Endothelial cell of umbilical vein (primary cell): Measurements from ENCODE around the gene TXK. TPM values are rescaled to one million over a fixed set of nuclear protein-coding genes. Genes with fewer than 3 reads are reported as not detected.

Experiments
- BruUV-seq: library from RNA; stranded (reverse); fragments of 400-500 nt; replicated peaks from 2 replicates; lab custom pipeline; 2021; lab: Mats Ljungman, UMichigan
- CTCF ChIA-PET: fragments of 300-600, 350-600 bp; sonication (Branson Sonifier 250); formaldehyde crosslinking; loops from one replicate; lab custom pipeline; 2021; ENCODE audit warnings: antibody characterized with exemption, inconsistent platforms; lab: Charles Lee
- POLR2A ChIA-PET: fragments of 300-600, 350-600 bp; sonication (Branson Sonifier 250); formaldehyde crosslinking; loops from one replicate; lab custom pipeline; 2021; ENCODE audit warnings: antibody characterized with exemption, inconsistent platforms; lab: Charles Lee
- DNase-seq: peaks from one replicate; pipeline ENCODE4 v3.0.0-alpha.2; 2011; ENCODE audit warnings: low read depth, low spot score
- FAIRE-seq: peaks from 2 replicates; lab custom pipeline; 2011; peaks lifted over from hg19 to GRCh38; lab: Jason Lieb, UNC
- H2AFZ ChIP-seq: 2 replicates; pipeline ENCODE4 v1.6.0; 2012; ENCODE audit warnings: low read depth, low read length, control low read depth, inconsistent platforms
- H3K27ac ChIP-seq: 2 replicates; pipeline ENCODE4 v1.5.1; 2011; ENCODE audit warnings: low read depth, mild to moderate bottlenecking, control low read depth, low read length, moderate library complexity; ENCODE audit not compliant: insufficient read depth
- H3K27me3 ChIP-seq, 2 experiments: 2 replicates each; pipeline versions ENCODE4 v1.6.0 to v1.6.1; 2011; ENCODE audit warnings: low read length in 2 of 2, mixed read lengths in 1 of 2; ENCODE audit not compliant: control insufficient read depth in 2 of 2, insufficient read depth in 2 of 2
- H3K36me3 ChIP-seq, 2 experiments: 2 replicates in 1 of 2; 3 replicates in 1 of 2; pipeline ENCODE4 v1.5.1; 2011; ENCODE audit warnings: low read length in 2 of 2, mild to moderate bottlenecking in 1 of 2, moderate library complexity in 1 of 2; ENCODE audit not compliant: control insufficient read depth in 2 of 2, insufficient read depth in 2 of 2; ENCODE audit errors: extremely low read depth in 1 of 2
- H3K4me1 ChIP-seq: 3 replicates; pipeline ENCODE4 v1.5.1; 2011; ENCODE audit warnings: mild to moderate bottlenecking, low read length; ENCODE audit not compliant: control insufficient read depth, insufficient read depth; ENCODE audit errors: extremely low read depth
- H3K4me2 ChIP-seq: 2 replicates; pipeline ENCODE4 v1.6.1; 2011; ENCODE audit warnings: low read length, control low read depth, mixed read lengths; ENCODE audit not compliant: insufficient read depth
- H3K4me3 ChIP-seq, 3 experiments: fragments of 200-600 bp in 1 of 3; sonication (generic), shearing (Covaris generic) in 1 of 3; replicated peaks in 1 of 3; 2 replicates each; pipeline ENCODE4 v1.5.1; 2011 to 2016; ENCODE audit warnings: control low read depth in 3 of 3, low read length in 3 of 3, mild to moderate bottlenecking in 2 of 3, inconsistent platforms in 1 of 3, low read depth in 1 of 3, moderate library complexity in 1 of 3; ENCODE audit not compliant: insufficient read depth in 1 of 3
- H3K79me2 ChIP-seq: 2 replicates; pipeline ENCODE4 v1.6.0; 2012; ENCODE audit warnings: low read length, inconsistent platforms; ENCODE audit not compliant: control insufficient read depth, insufficient read depth
- H3K9ac ChIP-seq: replicated peaks from 2 replicates; pipeline ENCODE3; 2011; ENCODE audit warnings: low read length, control low read depth; ENCODE audit not compliant: insufficient read depth; ENCODE audit errors: extremely low read depth
- H3K9me1 ChIP-seq: replicated peaks from 3 replicates; pipeline ENCODE4 v1.6.0; 2011; ENCODE audit warnings: mild to moderate bottlenecking, low read length; ENCODE audit not compliant: control insufficient read depth, insufficient read depth; ENCODE audit errors: extremely low read depth
- H3K9me3 ChIP-seq: replicated peaks from 2 replicates; pipeline ENCODE4 v1.5.1; 2012; ENCODE audit warnings: low read length, inconsistent platforms; ENCODE audit not compliant: control insufficient read depth, insufficient read depth
- H4K20me1 ChIP-seq: replicated peaks from 2 replicates; pipeline ENCODE3; 2011; ENCODE audit warnings: mild to moderate bottlenecking, low read length; ENCODE audit not compliant: control insufficient read depth, insufficient read depth; ENCODE audit errors: extremely low read depth
- EZH2 ChIP-seq: IDR thresholded peaks from 2 replicates; pipeline ENCODE4 v1.6.1; 2012; ENCODE audit warnings: borderline replicate concordance, low read depth, mild to moderate bottlenecking, moderate library complexity, low read length, inconsistent platforms; ENCODE audit not compliant: severe bottlenecking
- FOS ChIP-seq: IDR thresholded peaks from 2 replicates; pipeline ENCODE4 v1.6.1; 2011; ENCODE audit warnings: mild to moderate bottlenecking, low read length, moderate library complexity, borderline replicate concordance; ENCODE audit not compliant: insufficient read depth
- GATA2 ChIP-seq: IDR thresholded peaks from 2 replicates; pipeline ENCODE4 v1.7.0; 2011; ENCODE audit warnings: low read depth, mild to moderate bottlenecking, moderate library complexity, mixed read lengths, low read length; ENCODE audit not compliant: insufficient read length, insufficient read depth
- JUN ChIP-seq: IDR thresholded peaks from 2 replicates; pipeline ENCODE4 v1.6.1; 2011; ENCODE audit warnings: borderline replicate concordance, low read depth; ENCODE audit not compliant: insufficient read length, insufficient read depth
- MAX ChIP-seq: IDR thresholded peaks from 2 replicates; pipeline ENCODE4 v1.6.1; 2011; ENCODE audit not compliant: insufficient read depth, insufficient read length
- MYC ChIP-seq: IDR thresholded peaks from one replicate; pipeline ENCODE4 v1.6.1; 2011; ENCODE audit warnings: mild to moderate bottlenecking, low read depth, low read length
- POLR2A ChIP-seq: IDR thresholded peaks from 2 replicates; pipeline ENCODE4 v1.6.1; 2012; ENCODE audit warnings: low read depth, mild to moderate bottlenecking, control low read depth, low read length
- POLR2AphosphoS5 ChIP-seq: IDR thresholded peaks from 2 replicates; pipeline ENCODE4 v1.6.1; 2012; ENCODE audit warnings: low read depth, mild to moderate bottlenecking, control low read depth, low read length, moderate library complexity; ENCODE audit not compliant: insufficient read depth
- dilution Hi-C: fragments of 300-500 bp; cut with MboI; formaldehyde crosslinking; loops from one replicate; pipeline ENCODE4 v1.15.0; 2019; ENCODE audit warnings: low sequenced_read_pairs; ENCODE audit not compliant: extremely low pct_ligation_motif_present
- intact Hi-C: fragments of 100-400 bp; cut with micrococcal nuclease; formaldehyde crosslinking; loops from one replicate; pipeline ENCODE4 v1.10.0; 2022
- polyA plus RNA-seq, 4 experiments: library from polyadenylated mRNA; depleted of rRNA in 3 of 4; stranded (reverse) in 3 of 4; unstranded in 1 of 4; fragments of >200 nt; gene quantifications; 2 replicates each; pipeline versions ENCODE4 v1.2.1 to v1.2.3, GENCODE V29; 2011 to 2012; ENCODE audit warnings: missing spikeins in 1 of 4
- total RNA-seq: library from RNA; stranded (reverse); gene quantifications from 2 replicates; pipeline ENCODE4 v1.2.3, GENCODE V29; 2021
- TF ChIP-seq, protein P1 (sequence below), 2 donors: IDR thresholded peaks; 1 replicate in 1 of 2; 2 replicates in 1 of 2; pipeline ENCODE4 v1.5.1; 2011; ENCODE audit warnings: low read length in 2 of 2, mild to moderate bottlenecking in 2 of 2, moderate library complexity in 2 of 2, control low read depth in 1 of 2, inconsistent platforms in 1 of 2, low read depth in 1 of 2; ENCODE audit not compliant: insufficient read depth in 1 of 2; ENCODE audit errors: extremely low read depth in 1 of 2

The TXK gene
- total and polyA plus RNA-seq, 2 donors (not counting 3 experiments of a cell fraction or from before 2014, with no cell fraction given), result 0.26 to 0.97 TPM

DNA sequence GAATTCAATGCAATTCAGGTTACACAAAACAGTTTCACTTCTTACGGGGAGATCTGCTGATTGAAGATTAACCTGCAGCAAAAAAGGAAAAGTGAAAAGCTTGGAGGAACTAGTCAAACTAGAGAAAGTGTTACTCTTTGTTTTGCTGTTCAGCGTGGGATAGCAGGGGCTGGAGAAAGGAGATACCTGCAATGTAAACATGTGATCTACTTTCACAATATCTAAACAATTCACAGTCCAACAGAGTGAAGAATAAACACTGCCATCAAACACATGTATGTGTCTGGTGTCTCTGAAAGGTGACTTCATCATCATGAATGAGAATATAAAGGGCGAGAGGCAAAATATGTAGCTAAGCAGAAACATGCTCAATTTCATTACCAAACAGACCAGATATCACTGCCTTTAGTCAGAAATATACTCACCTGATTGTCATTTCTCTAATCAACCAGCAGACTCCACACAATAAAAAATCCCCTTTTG lies 91.0 kb downstream of the TXK start:
- ChIA-PET POLR2A (no interaction called here), CTCF (interaction anchor here (1.1 to 1.6 kb wide), 2 partner anchors 9 to 66 kb away, joined by 3 to 9 read pairs; no protein-coding TSS in a partner anchor)
- peaks cover 3 to 13% of the 10 kb centered on the region in 2 experiments for H3K27me3 ChIP-seq
- dilution Hi-C loops, result no loop called here
- H4K20me1 ChIP-seq, result no peaks in the 10 kb centered on the region
- H3K4me1 ChIP-seq, result no peaks in the 10 kb centered on the region
- H3K9me3 ChIP-seq, result no peaks in the 10 kb centered on the region
- H3K36me3 ChIP-seq, result no peaks in the 10 kb centered on the region
- DNase-seq (no peak), FAIRE-seq (no peak)
- H2AFZ ChIP-seq, result no peak overlapping the region
- TF ChIP-seq GATA2, result no peak
- TF ChIP-seq EZH2, result no peak
- TF ChIP-seq, protein P1, sequence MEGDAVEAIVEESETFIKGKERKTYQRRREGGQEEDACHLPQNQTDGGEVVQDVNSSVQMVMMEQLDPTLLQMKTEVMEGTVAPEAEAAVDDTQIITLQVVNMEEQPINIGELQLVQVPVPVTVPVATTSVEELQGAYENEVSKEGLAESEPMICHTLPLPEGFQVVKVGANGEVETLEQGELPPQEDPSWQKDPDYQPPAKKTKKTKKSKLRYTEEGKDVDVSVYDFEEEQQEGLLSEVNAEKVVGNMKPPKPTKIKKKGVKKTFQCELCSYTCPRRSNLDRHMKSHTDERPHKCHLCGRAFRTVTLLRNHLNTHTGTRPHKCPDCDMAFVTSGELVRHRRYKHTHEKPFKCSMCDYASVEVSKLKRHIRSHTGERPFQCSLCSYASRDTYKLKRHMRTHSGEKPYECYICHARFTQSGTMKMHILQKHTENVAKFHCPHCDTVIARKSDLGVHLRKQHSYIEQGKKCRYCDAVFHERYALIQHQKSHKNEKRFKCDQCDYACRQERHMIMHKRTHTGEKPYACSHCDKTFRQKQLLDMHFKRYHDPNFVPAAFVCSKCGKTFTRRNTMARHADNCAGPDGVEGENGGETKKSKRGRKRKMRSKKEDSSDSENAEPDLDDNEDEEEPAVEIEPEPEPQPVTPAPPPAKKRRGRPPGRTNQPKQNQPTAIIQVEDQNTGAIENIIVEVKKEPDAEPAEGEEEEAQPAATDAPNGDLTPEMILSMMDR (IDR thresholded peaks at IDR 0.05; ENCODE audit: extremely low read depth in 1 of 2, insufficient read depth in 1 of 2, low read depth in 1 of 2, low read length in 2 of 2), result no peak
- no peak for TF ChIP-seq MYC
- no peak for TF ChIP-seq FOS
- no peak for TF ChIP-seq POLR2AphosphoS5
- TF ChIP-seq POLR2A, result no peak
- no peak for TF ChIP-seq MAX
- no peak for TF ChIP-seq JUN
- no peak overlapping the region for H3K27ac ChIP-seq
- H3K9me1 ChIP-seq, result no peaks in the 10 kb centered on the region
- H3K4me3 ChIP-seq, result no peak overlapping the region
- no peak overlapping the region for H3K9ac ChIP-seq
- no peaks in the 10 kb centered on the region for H3K79me2 ChIP-seq
- BruUV-seq, result no TSS peak
- intact Hi-C loops, result no loop called here
- H3K4me2 ChIP-seq, result no peak overlapping the region
